HG03378 (cell line): Measurements from ENCODE around the gene CLASP1.
"Not testable (repeated sequence)": the region's sequence is repeated elsewhere in the genome, so short reads cannot be mapped to it uniquely, and the experiment has no call there.

Source experiments
- ATAC-seq: cut with Tn5 transposase; IDR thresholded peaks from one replicate; pipeline ENCODE4 v1.9.1; 2021; ENCODE audit warnings: mild to moderate bottlenecking, moderate library complexity; ENCODE audit not compliant: unreplicated experiment

CLASP1 gene

GRCh38 chr2:121335294-121336290, 313.7 kb downstream of the CLASP1 start:
- no peak for ATAC-seq

DNA sequence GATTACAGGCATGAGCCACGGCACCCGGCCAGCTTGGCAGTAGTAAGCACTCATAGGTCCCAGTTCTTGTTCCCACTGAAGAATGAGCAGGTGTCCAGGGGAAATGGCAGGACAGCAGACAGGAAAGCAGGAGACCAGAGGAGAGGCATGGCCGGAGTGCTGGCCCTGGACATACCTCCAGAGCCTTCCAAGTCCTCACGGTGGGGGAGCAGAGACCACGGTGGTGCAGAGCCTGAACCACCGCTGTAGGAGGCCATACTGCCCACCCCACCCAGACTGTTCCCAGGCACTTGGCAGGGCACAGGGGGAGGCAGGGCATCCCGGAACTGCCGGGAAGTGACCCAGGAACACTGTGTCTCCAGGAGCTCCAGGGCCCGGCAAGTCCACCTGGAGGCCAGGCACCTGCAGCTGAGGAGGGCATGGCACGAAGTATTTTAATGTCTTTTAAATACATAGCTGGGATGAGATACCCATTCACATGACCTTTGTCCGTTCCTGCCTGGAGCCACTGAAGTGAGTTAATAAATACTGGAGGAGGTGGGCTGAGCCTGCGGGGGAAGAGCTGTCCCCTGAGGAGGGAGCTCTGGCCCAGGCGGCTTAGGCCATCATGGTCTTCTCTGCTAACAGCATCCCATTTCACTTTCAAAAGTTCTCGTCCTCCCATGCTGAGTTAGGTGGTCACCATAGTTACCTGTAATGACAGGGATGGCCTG, 314.5 kb downstream of the CLASP1 start:
- ATAC-seq = no peak

DNA sequence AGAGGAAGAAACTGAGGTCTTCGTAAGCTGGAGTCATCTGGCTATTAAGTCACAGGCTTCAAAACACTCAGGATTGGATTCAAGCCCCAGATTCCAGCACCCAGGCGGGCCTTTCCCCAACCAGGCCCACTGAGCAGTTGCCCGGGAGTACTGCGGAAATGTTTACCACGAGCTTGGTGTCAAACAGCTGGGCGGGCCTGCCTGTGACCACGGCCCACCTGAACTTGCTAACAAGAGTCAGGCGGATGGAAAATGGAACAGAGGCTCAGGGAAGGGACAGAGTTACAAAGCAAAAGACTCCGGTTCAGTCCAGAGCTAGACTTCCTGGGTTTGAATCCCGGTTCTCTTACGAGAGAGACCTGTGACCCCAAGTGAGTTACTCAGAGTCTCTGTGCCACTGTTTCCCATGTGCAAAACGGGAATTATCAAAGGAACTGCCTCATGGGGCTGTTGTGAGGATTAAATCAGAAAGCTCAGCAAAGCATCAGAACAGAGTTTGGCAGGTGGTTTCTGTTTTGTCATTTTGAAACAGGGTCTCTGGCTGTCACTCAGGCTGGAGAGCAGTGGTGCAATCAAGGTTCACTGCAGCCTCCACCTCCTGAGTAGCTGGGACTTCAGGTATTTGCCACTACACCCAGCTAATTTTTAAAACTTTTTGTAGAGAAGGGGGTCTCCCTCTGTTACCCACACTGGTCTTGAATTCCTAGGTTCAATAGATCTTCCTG, 315.3 kb downstream of the CLASP1 start:
- peak; percentile 85 for ATAC-seq

GRCh38 chr2:121333231-121333630, 316.0 kb downstream of the CLASP1 start:
- ATAC-seq = no peak

- ATAC-seq = not testable (repeated sequence)
Measured at GRCh38 chr2:121331324-121331723, 317.9 kb downstream of the CLASP1 start.

DNA sequence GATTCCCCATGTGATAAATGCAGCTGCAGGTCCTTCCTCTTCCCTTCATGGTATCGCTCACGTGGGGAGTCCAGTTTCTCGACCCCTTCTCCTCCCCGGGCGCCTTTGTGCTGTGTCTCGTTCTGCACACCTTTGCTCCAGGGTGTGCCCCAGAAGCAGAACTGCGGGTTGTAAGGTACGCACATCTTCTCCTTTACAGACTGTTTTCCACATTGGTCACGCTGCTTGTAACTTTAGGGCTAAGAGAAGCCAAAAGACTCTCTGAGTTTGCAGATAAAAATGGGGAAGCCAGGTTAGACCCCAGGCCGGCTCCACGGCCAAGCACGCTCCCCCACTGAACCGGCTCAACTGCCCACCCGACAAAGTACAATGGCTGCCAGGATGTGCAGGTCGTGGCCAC, 318.3 kb downstream of the CLASP1 start:
- no peak for ATAC-seq

GRCh38 chr2:121329786-121330185, 319.5 kb downstream of the CLASP1 start:
- no peak for ATAC-seq

DNA sequence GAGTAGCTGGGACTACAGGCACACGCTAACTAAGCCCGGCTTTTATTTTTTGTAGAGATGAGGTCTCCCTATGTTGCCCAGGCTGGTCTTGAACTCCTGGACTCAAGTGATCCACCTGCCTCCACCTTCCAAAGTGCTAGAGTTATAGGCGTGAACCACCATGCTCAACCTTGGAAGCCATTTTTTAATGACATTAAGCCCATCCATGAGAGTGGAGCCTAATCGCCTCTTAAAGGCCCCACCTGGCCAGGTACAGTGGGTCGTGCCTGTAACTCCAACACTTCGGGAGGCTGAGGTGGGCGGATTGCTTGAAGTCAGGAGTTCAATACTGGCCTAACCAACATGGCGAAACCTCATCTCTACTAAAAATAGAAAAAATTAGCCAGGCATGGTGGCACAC, 322.6 kb downstream of the CLASP1 start:
- ATAC-seq = no peak

DNA sequence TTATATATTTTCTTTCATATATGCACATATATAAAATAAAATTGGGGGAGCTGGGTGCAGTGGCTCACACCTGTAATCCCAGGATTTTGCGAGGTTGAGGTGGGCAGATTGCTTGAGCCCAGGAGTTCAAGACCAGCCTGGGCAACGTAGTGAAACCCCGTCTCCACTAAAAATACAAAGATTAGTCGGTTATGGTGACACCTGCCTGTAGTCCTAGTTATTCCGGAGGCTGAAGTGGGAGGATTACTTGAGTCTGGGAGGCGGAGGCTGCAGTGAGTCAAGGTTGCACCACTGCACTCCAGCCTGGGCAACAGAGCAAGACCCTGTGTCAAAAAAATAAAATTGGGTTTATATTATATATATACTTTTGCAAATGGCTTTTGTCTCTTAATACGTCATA, 324.7 kb downstream of the CLASP1 start:
- ATAC-seq = no peak

DNA sequence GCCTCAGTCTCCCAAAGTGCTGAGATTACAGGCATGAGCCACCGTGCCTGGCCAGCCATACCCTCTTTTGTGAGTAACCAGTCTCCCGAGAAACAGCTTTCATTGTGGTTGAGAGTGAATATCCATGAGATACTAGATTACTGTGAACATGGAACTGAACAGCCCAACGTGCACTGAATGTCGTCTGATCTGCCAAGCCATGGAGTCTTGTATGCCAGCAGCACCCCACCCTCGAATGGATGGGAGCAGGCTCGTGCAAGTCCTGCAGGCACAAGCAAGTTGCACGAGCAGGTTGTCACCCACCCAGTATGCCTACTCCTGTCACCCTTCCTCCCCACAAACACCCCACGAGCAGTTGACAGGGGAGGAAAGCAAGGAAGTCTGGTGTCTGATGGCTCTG, 327.8 kb downstream of the CLASP1 start:
- no peak for ATAC-seq

- ATAC-seq = no peak
Measured at GRCh38 chr2:121319941-121320340, 329.3 kb downstream of the CLASP1 start.

GRCh38 chr2:121316986-121317385, 332.3 kb downstream of the CLASP1 start:
- ATAC-seq = no peak

DNA sequence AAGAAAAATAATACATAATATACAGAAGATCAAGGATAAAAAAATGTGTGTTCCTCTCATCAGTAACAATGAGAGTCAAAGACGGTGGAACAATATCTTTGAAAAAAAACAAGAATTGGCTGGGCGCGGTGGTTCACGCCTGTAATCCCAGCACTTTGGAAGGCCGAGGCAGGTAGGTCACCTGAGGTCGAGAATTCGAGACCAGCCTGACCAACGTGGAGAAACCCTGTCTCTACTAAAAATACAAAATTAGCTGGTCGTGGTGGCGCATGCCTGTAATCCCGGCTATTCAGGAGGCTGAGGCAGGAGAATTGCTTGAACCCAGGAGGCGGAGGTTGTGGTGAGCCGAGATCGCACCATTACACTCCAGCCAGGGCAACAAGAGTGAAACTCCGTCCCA, 335.6 kb downstream of the CLASP1 start:
- not testable (repeated sequence) for ATAC-seq

- ATAC-seq = peak; percentile 59
Measured at GRCh38 chr2:121309801-121310200, 339.5 kb downstream of the CLASP1 start.

DNA sequence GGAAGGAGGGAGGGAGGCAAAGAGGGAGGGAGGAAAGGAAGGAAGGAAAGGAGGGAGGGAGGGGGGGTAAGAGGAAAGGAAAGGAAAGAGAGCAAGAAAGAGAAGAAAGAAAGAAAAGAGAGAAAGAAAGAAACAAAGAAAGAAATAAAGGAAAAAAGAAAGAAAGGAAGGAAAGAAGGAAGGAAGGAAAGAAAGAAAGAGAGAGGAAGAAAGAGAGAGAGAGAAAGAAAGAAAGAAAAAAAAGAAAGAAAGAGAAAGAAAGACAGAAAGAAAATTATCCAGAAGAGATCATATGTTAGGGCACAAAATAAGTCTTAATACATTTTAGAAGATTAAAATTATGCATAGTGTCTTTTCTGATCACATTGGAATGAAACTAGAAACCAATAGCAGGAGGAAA, 339.9 kb downstream of the CLASP1 start:
- ATAC-seq = no peak

DNA sequence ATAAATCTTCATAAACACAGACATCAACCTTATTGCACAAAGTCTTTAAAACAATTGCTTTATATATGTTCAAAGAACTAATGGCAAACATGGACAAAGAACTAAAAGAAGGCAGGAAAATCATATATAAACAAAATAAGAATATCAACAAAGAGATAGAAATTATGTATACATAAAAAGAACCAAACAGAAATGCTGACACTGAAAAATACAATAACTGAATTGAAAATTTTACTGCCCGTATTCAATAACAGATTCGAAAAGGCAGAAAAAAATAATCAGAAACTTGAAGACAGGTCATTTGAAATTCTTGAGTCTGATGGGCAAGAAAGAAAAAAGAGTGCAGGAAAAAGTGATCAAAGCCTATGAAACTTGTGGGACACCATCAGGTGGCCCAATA, 342.2 kb downstream of the CLASP1 start:
- ATAC-seq = no peak

DNA sequence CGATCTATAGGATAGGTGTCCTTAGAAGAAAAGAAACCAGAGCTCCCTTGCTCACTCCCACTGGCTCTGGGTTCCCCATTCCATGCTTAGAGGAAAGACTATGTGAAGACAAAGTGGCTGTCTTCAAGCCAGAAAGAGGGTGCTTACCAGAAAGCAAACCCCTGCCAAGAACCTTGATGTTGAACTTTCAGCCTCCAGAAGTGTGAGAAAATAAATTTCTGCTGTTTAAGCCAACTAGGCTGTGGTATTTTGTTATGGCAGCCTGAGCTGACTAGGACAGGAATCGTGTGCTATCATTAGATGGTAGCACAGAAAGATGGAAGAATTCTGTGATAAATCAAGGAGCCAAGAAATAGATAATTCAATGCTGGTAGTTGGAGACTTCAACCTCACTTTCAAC, 344.3 kb downstream of the CLASP1 start:
- no peak for ATAC-seq

DNA sequence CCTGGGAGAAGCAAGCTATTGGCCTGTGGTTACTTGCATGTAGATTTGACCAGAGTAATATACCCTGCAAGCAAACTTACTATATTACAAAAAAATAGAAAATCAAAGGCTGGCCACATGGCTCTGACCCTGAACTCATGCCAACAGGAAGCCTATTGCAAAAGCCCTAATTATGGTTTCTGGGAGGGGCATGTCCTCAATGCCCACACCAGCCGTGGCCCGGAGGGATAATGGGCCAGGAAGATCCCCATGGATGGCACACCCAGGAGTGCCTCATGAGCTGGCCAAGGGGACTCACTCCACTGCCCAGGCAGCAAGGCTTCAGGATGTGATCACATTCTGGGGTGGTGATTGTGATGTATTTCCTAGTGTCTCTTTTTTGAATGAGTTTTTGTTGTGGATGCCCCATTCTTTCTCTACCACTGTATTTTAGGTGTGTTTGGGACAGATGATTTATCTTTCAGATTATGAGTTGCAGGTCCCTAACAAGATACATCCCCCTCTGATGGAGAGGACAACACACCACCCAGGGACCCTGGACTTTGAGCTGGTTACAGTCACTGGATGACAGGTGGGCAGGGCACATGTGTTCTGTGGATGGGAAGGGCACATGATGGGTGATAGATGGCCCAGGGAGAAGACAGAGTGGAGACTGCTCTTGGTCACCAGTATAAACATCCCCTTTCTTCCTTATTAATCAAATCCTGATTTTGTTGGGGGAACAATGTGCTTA, 345.6 kb downstream of the CLASP1 start:
- no peak for ATAC-seq

- not testable (repeated sequence) for ATAC-seq
Measured at GRCh38 chr2:121301190-121301589, 348.1 kb downstream of the CLASP1 start.

GRCh38 chr2:121298476-121298875, 350.8 kb downstream of the CLASP1 start:
- ATAC-seq = no peak

- not testable (repeated sequence) for ATAC-seq
Measured at GRCh38 chr2:121297866-121298265, 351.4 kb downstream of the CLASP1 start.
